Psoas muscle (tissue), 8 donors: ENCODE measurements around the gene CFAP58. TPM values are rescaled to one million over a fixed set of nuclear protein-coding genes. Genes with fewer than 3 reads are reported as not detected.

Source experiments
- ATAC-seq, 4 donors: fragments of 200-7000 bp; cut with Tn5 transposase; one replicate each; pipeline ENCODE4 v1.9.1; 2020; ENCODE audit warnings: moderate library complexity in 3 of 4, mild to moderate bottlenecking in 2 of 4
- DNase-seq, 2 donors: peaks; one replicate each; pipeline ENCODE4 v3.0.0-alpha.2; 2020
- H3K27ac ChIP-seq: fragments of 200-600 bp; one replicate; pipeline ENCODE4 v1.8.0; 2022
- H3K27me3 ChIP-seq, 3 donors: fragments of 200-600 bp in 1 of 3; one replicate each; pipeline versions ENCODE4 v1.6.1 to v1.8.0; 2013 to 2022; ENCODE audit warnings: low read length in 2 of 3, mild to moderate bottlenecking in 2 of 3, moderate library complexity in 1 of 3; ENCODE audit not compliant: insufficient read depth in 3 of 3
- H3K36me3 ChIP-seq, 2 donors: fragments of 200-600 bp in 1 of 2; one replicate each; pipeline versions ENCODE4 v1.6.1 to v1.8.0; 2013 to 2022; ENCODE audit warnings: low read depth in 1 of 2, mild to moderate bottlenecking in 1 of 2, moderate library complexity in 1 of 2; ENCODE audit not compliant: insufficient read depth in 1 of 2
- H3K4me1 ChIP-seq: fragments of 200-600 bp; one replicate; pipeline ENCODE4 v1.8.0; 2022
- H3K4me3 ChIP-seq: fragments of 200-600 bp; one replicate; pipeline ENCODE4 v1.8.0; 2022; ENCODE audit warnings: mild to moderate bottlenecking
- H3K9me3 ChIP-seq: fragments of 200-600 bp; one replicate; pipeline ENCODE4 v1.8.0; 2022
- WGBS, 3 donors: extraction: QIAGEN DNeasy Blood & Tissue Kit; methylation state at CpG; one replicate each; pipeline versions ENCODE4 v1.1.6 to v1.1.7; 2013; 5-methylcytosine and 5-hydroxymethylcytosine counted together
- intact Hi-C, 2 donors: fragments of 100-400 bp; cut with DNase I; formaldehyde crosslinking; loops; one replicate each; pipeline versions ENCODE4 v1.11.0 to v1.14.2; 2022
- polyA plus RNA-seq, 3 donors: library from polyadenylated mRNA; stranded (reverse); fragments of 200-250 nt; gene quantifications; one replicate each; pipeline ENCODE4 v1.2.3, GENCODE V29; 2013
- total RNA-seq, 4 donors: library from RNA; stranded (reverse); fragmentation: NEBNext Ultra II Directional in 2 of 4; extraction: Animal tissue kit (Norgen Biotek cat#: 25700) in 2 of 4; gene quantifications; one replicate each; pipeline versions ENCODE4 v1.2.1 to v1.2.4, GENCODE V29; 2021 to 2023
- TF ChIP-seq, protein P1 (sequence below): fragments of 200-600 bp; IDR thresholded peaks from one replicate; pipeline ENCODE4 v1.8.0; 2022; ENCODE audit warnings: antibody characterized with exemption
- donor health status: healthy with polysubstance abuse.
- donor health status: DM: no; HTN: no; CAD: no; lungs with moderate emphysema.
- donor health status: Bipolar disorder and iron deficiency.
- donor health status: healthy.
- donor health status: DM: yes; HTN: yes; CAD: no.
- donor health status: DM: no; HTN: no; CAD: no.
- donor health status: DM: no; HTN: no; CAD: no.
- donor health status: DM: yes; HTN: yes; CAD: no.

The CFAP58 gene
- total and polyA plus RNA-seq, 7 donors: 0.04 to 1.4 (median 0.44) TPM

DNA sequence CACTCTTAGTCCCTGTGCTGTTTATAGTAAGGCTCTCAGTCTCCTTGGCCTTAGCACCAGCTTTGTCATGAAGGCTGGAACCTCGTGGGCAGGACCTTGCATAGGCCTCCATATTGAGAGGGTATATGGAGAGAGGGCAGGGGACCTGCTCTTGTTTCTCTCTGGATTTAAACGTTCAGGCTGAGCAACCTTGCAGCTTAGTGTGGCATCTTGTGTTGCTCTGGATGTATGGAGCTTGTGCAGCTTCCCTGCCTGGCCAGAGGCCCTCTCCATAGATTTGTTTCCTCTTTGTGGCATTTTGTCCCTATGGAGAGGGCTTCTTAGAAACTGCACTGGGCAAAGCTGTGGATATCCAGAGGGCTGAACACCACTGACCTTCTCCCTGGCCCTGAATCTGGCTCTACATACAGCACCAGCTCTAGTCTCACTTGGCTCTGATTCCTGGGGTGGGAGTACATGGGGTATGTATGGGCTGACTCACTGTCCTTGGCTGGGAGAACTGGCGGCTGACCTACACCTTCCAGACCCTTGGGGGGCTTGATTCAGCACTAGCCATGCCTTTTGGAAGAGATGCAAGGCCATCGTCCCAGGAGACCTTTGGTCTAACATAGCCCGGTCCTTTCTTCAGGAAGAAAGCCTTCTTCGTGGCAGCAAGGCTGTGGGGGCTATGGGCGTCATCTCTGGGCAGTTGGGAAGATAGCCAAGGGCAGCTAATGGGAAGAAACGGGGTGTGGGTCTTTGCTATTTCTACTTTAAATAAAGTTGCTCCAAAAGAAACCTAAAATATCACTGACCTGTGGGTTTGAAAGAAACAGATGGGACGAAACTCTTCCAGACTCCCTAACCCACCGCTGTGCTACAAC is 45.8 kb upstream of the CFAP58 start:
- no peak for DNase-seq
- WGBS, 3 donors: 73 to 77% (median 76%) methylated on average over 10 of the region's 10 CpGs
- H3K9me3 ChIP-seq: no peaks in the 10 kb centered on the region
- no peak for ATAC-seq
- no peak overlapping the region for H3K27ac ChIP-seq
- no peak overlapping the region for H3K4me3 ChIP-seq
- H3K4me1 ChIP-seq: peaks cover 45% of the 10 kb centered on the region
- H3K36me3 ChIP-seq: peaks cover 0 to 4% of the 10 kb centered on the region in 2 donors
- intact Hi-C loops: no loop called here
- TF ChIP-seq, protein P1, sequence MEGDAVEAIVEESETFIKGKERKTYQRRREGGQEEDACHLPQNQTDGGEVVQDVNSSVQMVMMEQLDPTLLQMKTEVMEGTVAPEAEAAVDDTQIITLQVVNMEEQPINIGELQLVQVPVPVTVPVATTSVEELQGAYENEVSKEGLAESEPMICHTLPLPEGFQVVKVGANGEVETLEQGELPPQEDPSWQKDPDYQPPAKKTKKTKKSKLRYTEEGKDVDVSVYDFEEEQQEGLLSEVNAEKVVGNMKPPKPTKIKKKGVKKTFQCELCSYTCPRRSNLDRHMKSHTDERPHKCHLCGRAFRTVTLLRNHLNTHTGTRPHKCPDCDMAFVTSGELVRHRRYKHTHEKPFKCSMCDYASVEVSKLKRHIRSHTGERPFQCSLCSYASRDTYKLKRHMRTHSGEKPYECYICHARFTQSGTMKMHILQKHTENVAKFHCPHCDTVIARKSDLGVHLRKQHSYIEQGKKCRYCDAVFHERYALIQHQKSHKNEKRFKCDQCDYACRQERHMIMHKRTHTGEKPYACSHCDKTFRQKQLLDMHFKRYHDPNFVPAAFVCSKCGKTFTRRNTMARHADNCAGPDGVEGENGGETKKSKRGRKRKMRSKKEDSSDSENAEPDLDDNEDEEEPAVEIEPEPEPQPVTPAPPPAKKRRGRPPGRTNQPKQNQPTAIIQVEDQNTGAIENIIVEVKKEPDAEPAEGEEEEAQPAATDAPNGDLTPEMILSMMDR: no peak
- no peaks in the 10 kb centered on the region for H3K27me3 ChIP-seq

- 64 to 86% (median 83%) methylated on average over 4 of the region's 4 CpGs for WGBS, 3 donors
- intact Hi-C loops: no loop called here
- H3K9me3 ChIP-seq: no peaks in the 10 kb centered on the region
- no peaks in the 10 kb centered on the region for H3K27me3 ChIP-seq
- TF ChIP-seq, protein P1: no peak
- H3K36me3 ChIP-seq: peaks cover 4 to 11% of the 10 kb centered on the region in 2 donors
- H3K27ac ChIP-seq: no peak overlapping the region
- DNase-seq: no peak
- no peak for ATAC-seq
- no peak overlapping the region for H3K4me3 ChIP-seq
- peaks cover 45% of the 10 kb centered on the region for H3K4me1 ChIP-seq
Observed at GRCh38 chr10:104308439-104308903, 45.2 kb upstream of the CFAP58 start.

- Histone ChIP-seq H3K27ac (peak overlapping the region; percentile 83), H3K4me1 (peaks cover 37% of the 10 kb centered on the region), H3K4me3 (no peak overlapping the region), H3K27me3 (no peaks in the 10 kb centered on the region), H3K36me3 (peaks cover 7 to 29% of the 10 kb centered on the region in 2 donors), H3K9me3 (no peaks in the 10 kb centered on the region)
- TF ChIP-seq, protein P1: no peak
- ATAC-seq: peak; percentile 86 to 89 (median 88)
- 37 to 49% (median 41%) methylated on average over 15 of the region's 15 CpGs for WGBS, 3 donors
- intact Hi-C loops: loop anchor here in 1 of 2 donors (1.0 kb wide), 1 partner anchor 28 kb away; the partner anchor contains the start of gene ITPRIP
- DNase-seq: peak; percentile 80 to 91
Observed at GRCh38 chr10:104309980-104310978, 43.4 kb upstream of the CFAP58 start.

GRCh38 chr10:104311184-104311720 is 42.4 kb upstream of the CFAP58 start:
- H3K4me1 ChIP-seq: peaks cover 27% of the 10 kb centered on the region
- H3K36me3 ChIP-seq: peaks cover 9 to 33% of the 10 kb centered on the region in 2 donors
- no peaks in the 10 kb centered on the region for H3K9me3 ChIP-seq
- TF ChIP-seq, protein P1: no peak
- H3K27ac ChIP-seq: peak overlapping the region; percentile 83
- H3K27me3 ChIP-seq: no peaks in the 10 kb centered on the region
- no peak for DNase-seq
- intact Hi-C loops: no loop called here
- 83 to 88% (median 86%) methylated on average over 5 of the region's 5 CpGs for WGBS, 3 donors
- H3K4me3 ChIP-seq: no peak overlapping the region
- ATAC-seq: no peak
